HCT116 (cell line): Measurements from ENCODE around the gene CD74. TPM values are rescaled to one million over a fixed set of nuclear protein-coding genes. Genes with fewer than 3 reads are reported as not detected.

Source experiments
- ATAC-seq: fragments of 200-7000 bp; cut with Tn5 transposase; 2 replicates; pipeline ENCODE4 v1.9.1; 2020; ENCODE audit warnings: mild to moderate bottlenecking, moderate library complexity
- BruUV-seq: library from RNA; stranded (reverse); fragments of 400-500 nt; replicated peaks from 2 replicates; lab custom pipeline; 2021; lab: Mats Ljungman, UMichigan
- CTCF ChIA-PET: fragments of 300-600 bp; sonication (Branson Sonifier 250); formaldehyde crosslinking; loops from one replicate; lab custom pipeline; 2021; ENCODE audit warnings: antibody characterized with exemption; lab: Charles Lee
- POLR2A ChIA-PET: fragments of 300-600, 350-600 bp; sonication (Branson Sonifier 250); formaldehyde crosslinking; loops from one replicate; lab custom pipeline; 2021; ENCODE audit warnings: antibody characterized with exemption; lab: Charles Lee
- RAD21 ChIA-PET, 2 experiments: fragments of 300-600 bp; sonication (Branson Sonifier 250); formaldehyde crosslinking; loops; one replicate each; lab custom pipeline; 2023; ENCODE audit warnings: low total read pairs in 2 of 2; ENCODE audit not compliant: uncharacterized antibody in 2 of 2, unreplicated experiment in 2 of 2, low non-redundant PET in 1 of 2; lab: Charles Lee
- DNase-seq: peaks from one replicate; pipeline ENCODE4 v3.0.0-alpha.2; 2010; ENCODE audit warnings: low read depth, low spot score
- H2AFZ ChIP-seq: fragments of 200-600 bp; shearing (Covaris generic), sonication (generic); 2 replicates; pipeline ENCODE4 v1.6.1; 2017; ENCODE audit warnings: low read depth, mixed run types, mixed read lengths, antibody characterized with exemption, low read length; ENCODE audit not compliant: poor library complexity, severe bottlenecking
- H3K27ac ChIP-seq: 2 replicates; pipeline ENCODE4 v1.5.1; 2012; ENCODE audit warnings: low read depth, low read length
- H3K27me3 ChIP-seq: fragments of 200-600 bp; sonication (generic); 2 replicates; pipeline ENCODE4 v1.6.1; 2016; ENCODE audit warnings: mixed run types, low read length, mixed read lengths; ENCODE audit not compliant: insufficient read depth
- H3K36me3 ChIP-seq, 2 experiments: fragments of 200-500 bp in 1 of 2; fragments of 200-600 bp in 1 of 2; sonication (Bioruptor generic) in 1 of 2; sonication (generic) in 1 of 2; 2 replicates each; pipeline versions ENCODE4 v1.5.1 to v1.6.1; 2014 to 2016; ENCODE audit warnings: low read length in 2 of 2, inconsistent platforms in 1 of 2, mixed read lengths in 1 of 2, mixed run types in 1 of 2; ENCODE audit not compliant: insufficient read depth in 2 of 2, control insufficient read depth in 1 of 2
- H3K4me1 ChIP-seq, 2 experiments: fragments of 200-600 bp in 1 of 2; sonication (generic) in 1 of 2; 2 replicates each; pipeline versions ENCODE4 v1.5.1 to v1.6.1; 2012 to 2017; ENCODE audit warnings: low read length in 2 of 2, inconsistent platforms in 1 of 2, mild to moderate bottlenecking in 1 of 2, mixed read lengths in 1 of 2, mixed run types in 1 of 2, moderate library complexity in 1 of 2; ENCODE audit not compliant: insufficient read depth in 2 of 2, control insufficient read depth in 1 of 2
- H3K4me2 ChIP-seq: fragments of 200-600 bp; sonication (generic); 2 replicates; pipeline ENCODE4 v1.6.1; 2017; ENCODE audit warnings: mixed run types, low read length, mixed read lengths
- H3K4me3 ChIP-seq, 2 experiments: fragments of 200-600 bp in 1 of 2; sonication (generic) in 1 of 2; replicated peaks in 1 of 2; 2 replicates each; pipeline ENCODE4 v1.5.1; 2011 to 2016; ENCODE audit warnings: low read length in 2 of 2, control low read depth in 1 of 2, low read depth in 1 of 2, mild to moderate bottlenecking in 1 of 2, mixed read lengths in 1 of 2, mixed run types in 1 of 2
- H3K79me2 ChIP-seq: fragments of 200-600 bp; sonication (generic); 2 replicates; pipeline ENCODE4 v1.6.1; 2017; ENCODE audit warnings: mild to moderate bottlenecking, mixed run types, low read length, moderate library complexity, mixed read lengths; ENCODE audit not compliant: insufficient read depth
- H3K9ac ChIP-seq: fragments of 200-600 bp; sonication (generic); 2 replicates; pipeline ENCODE4 v1.6.1; 2016; ENCODE audit warnings: low read length, mixed read lengths
- H3K9me2 ChIP-seq: fragments of 200-600 bp; sonication (generic), shearing (Covaris generic); 2 replicates; pipeline ENCODE4 v1.6.1; 2017; ENCODE audit warnings: mixed run types, mild to moderate bottlenecking, moderate library complexity; ENCODE audit not compliant: insufficient read depth
- H3K9me3 ChIP-seq, 2 experiments: fragments of 200-500 bp in 1 of 2; fragments of 200-600 bp in 1 of 2; sonication (Bioruptor generic) in 1 of 2; sonication (generic) in 1 of 2; 2 replicates each; pipeline ENCODE4 v1.6.1; 2014 to 2017; ENCODE audit warnings: low read length in 2 of 2, mixed read lengths in 2 of 2, inconsistent platforms in 1 of 2, low read depth in 1 of 2, mild to moderate bottlenecking in 1 of 2, mixed run types in 1 of 2, moderate library complexity in 1 of 2; ENCODE audit not compliant: control insufficient read depth in 1 of 2, insufficient read depth in 1 of 2
- H4K20me1 ChIP-seq: fragments of 200-600 bp; sonication (generic), shearing (Covaris generic); 2 replicates; pipeline ENCODE4 v1.6.1; 2017; ENCODE audit warnings: mixed run types, mild to moderate bottlenecking, moderate library complexity; ENCODE audit not compliant: insufficient read depth
- ATF3 ChIP-seq: IDR thresholded peaks from 2 replicates; pipeline ENCODE4 v1.6.1; 2012
- CBX3 ChIP-seq: IDR thresholded peaks from 2 replicates; pipeline ENCODE4 v1.6.1; 2012; ENCODE audit warnings: low read depth
- CEBPB ChIP-seq: IDR thresholded peaks from 2 replicates; pipeline ENCODE4 v1.6.1; 2012; ENCODE audit warnings: low read depth
- CTCF ChIP-seq, 3 experiments: fragments of 200-600 bp in 1 of 3; sonication (generic) in 1 of 3; IDR thresholded peaks in 2 of 3; conservative IDR thresholded peaks in 1 of 3; 2 replicates each; pipeline ENCODE4 v1.5.1; 2012 to 2017; ENCODE audit warnings: low read depth in 2 of 3, low read length in 2 of 3, antibody characterized with exemption in 1 of 3, borderline replicate concordance in 1 of 3, control low read depth in 1 of 3, mild to moderate bottlenecking in 1 of 3, mixed read lengths in 1 of 3, mixed run types in 1 of 3, moderate library complexity in 1 of 3; ENCODE audit not compliant: insufficient read depth in 1 of 3
- ELF1 ChIP-seq: IDR thresholded peaks from 2 replicates; pipeline ENCODE4 v1.6.1; 2012; ENCODE audit warnings: low read depth, borderline replicate concordance
- EZH2 ChIP-seq: fragments of 200-600 bp; sonication (generic); IDR thresholded peaks from 2 replicates; pipeline ENCODE4 v1.6.1; 2017; ENCODE audit warnings: antibody characterized with exemption, mixed run types
- EZH2phosphoT487 ChIP-seq: fragments of 200-600 bp; IDR thresholded peaks from 2 replicates; pipeline ENCODE4 v1.6.1; 2018; ENCODE audit warnings: antibody characterized with exemption, borderline replicate concordance
- FOSL1 ChIP-seq: IDR thresholded peaks from 2 replicates; pipeline ENCODE4 v1.6.1; 2012; ENCODE audit warnings: low read depth
- JUND ChIP-seq: IDR thresholded peaks from 2 replicates; pipeline ENCODE4 v1.6.1; 2012
- MAX ChIP-seq: IDR thresholded peaks from 2 replicates; pipeline ENCODE4 v1.6.1; 2012
- POLR2A ChIP-seq: IDR thresholded peaks from 2 replicates; pipeline ENCODE4 v1.7.0; 2011; ENCODE audit warnings: borderline replicate concordance; ENCODE audit not compliant: insufficient read depth, insufficient read length; ENCODE audit errors: extremely low read depth
- POLR2AphosphoS5 ChIP-seq: IDR thresholded peaks from 2 replicates; pipeline ENCODE4 v1.6.1; 2011; ENCODE audit warnings: mild to moderate bottlenecking, low read depth, low read length, moderate library complexity
- RAD21 ChIP-seq: IDR thresholded peaks from 2 replicates; pipeline ENCODE4 v1.6.1; 2012; ENCODE audit warnings: low read depth, mild to moderate bottlenecking
- SIN3A ChIP-seq: IDR thresholded peaks from 2 replicates; pipeline ENCODE4 v1.6.1; 2012; ENCODE audit warnings: low read depth
- SP1 ChIP-seq: IDR thresholded peaks from 2 replicates; pipeline ENCODE4 v1.6.1; 2012; ENCODE audit warnings: low read depth
- SRF ChIP-seq: IDR thresholded peaks from 2 replicates; pipeline ENCODE4 v1.6.1; 2012; ENCODE audit warnings: low read depth
- TCF7L2 ChIP-seq: IDR thresholded peaks from 2 replicates; pipeline ENCODE4 v1.7.0; 2011; ENCODE audit warnings: borderline replicate concordance, inconsistent platforms; ENCODE audit not compliant: insufficient read depth, insufficient read length; ENCODE audit errors: extremely low read depth
- ZBTB33 ChIP-seq: IDR thresholded peaks from 2 replicates; pipeline ENCODE4 v1.6.1; 2011; ENCODE audit warnings: mild to moderate bottlenecking, low read length, moderate library complexity; ENCODE audit not compliant: insufficient replicate concordance; ENCODE audit errors: extremely low read depth
- ZFX ChIP-seq: fragments of 450-650 bp; IDR thresholded peaks from 2 replicates; pipeline ENCODE4 v1.6.1; 2017
- ZNF274 ChIP-seq: fragments of 200-500 bp; sonication (Bioruptor generic); IDR thresholded peaks from 2 replicates; pipeline ENCODE4 v1.6.1; 2014; ENCODE audit warnings: mild to moderate bottlenecking, low read depth, low read length, inconsistent platforms
- intact Hi-C: fragments of 100-400 bp; cut with micrococcal nuclease; formaldehyde crosslinking; loops from 2 replicates; pipeline ENCODE4 v1.10.0; 2022
- total RNA-seq: library from RNA; stranded (reverse); gene quantifications from one replicate; pipeline ENCODE4 v1.2.1, GENCODE V29; 2021; ENCODE audit not compliant: unreplicated experiment

The CD74 gene
- total RNA-seq, 1 experiment from 2014 or later = 8.9 TPM

GRCh38 chr5:150408231-150408943 is 4.3 kb downstream of the CD74 start:
- no peak for TF ChIP-seq CBX3
- no peak for TF ChIP-seq ZNF274
- no peak for TF ChIP-seq POLR2AphosphoS5
- TF ChIP-seq ZBTB33 = no peak
- TF ChIP-seq RAD21 = no peak
- no peak for TF ChIP-seq SIN3A
- no peak for TF ChIP-seq EZH2phosphoT487
- TF ChIP-seq MAX = no peak
- TF ChIP-seq TCF7L2 = no peak
- TF ChIP-seq POLR2A = no peak
- no peak for TF ChIP-seq ATF3
- TF ChIP-seq ZFX = no peak
- TF ChIP-seq CEBPB = no peak
- no peak for TF ChIP-seq JUND
- no peak for TF ChIP-seq SP1
- no peak for TF ChIP-seq CTCF (IDR thresholded peaks at IDR 0.05 in 2 of 3, conservative IDR thresholded peaks at IDR 0.05 in 1 of 3; ENCODE audit: borderline replicate concordance in 1 of 3, insufficient read depth in 1 of 3, low read depth in 2 of 3, low read length in 2 of 3)
- TF ChIP-seq FOSL1 = no peak
- TF ChIP-seq EZH2 = no peak
- TF ChIP-seq SRF = no peak
- TF ChIP-seq ELF1 = no peak
- ChIA-PET POLR2A (no interaction called here), RAD21 (no interaction called here), CTCF (no interaction called here)
- Histone ChIP-seq H3K9ac (no peak overlapping the region), H3K4me1 (peaks cover 10 to 31% of the 10 kb centered on the region in 2 experiments; a peak in 3 of 4 replicates), H3K9me3 (no peaks in the 10 kb centered on the region), H3K9me2 (no peaks in the 10 kb centered on the region), H3K4me2 (no peak overlapping the region), H3K27ac (no peak overlapping the region), H3K36me3 (peaks cover 0 to under 1% of the 10 kb centered on the region in 2 experiments; a peak in 1 of 4 replicates), H3K4me3 (no peak overlapping the region), H2AFZ (no peak overlapping the region), H3K79me2 (no peaks in the 10 kb centered on the region), H4K20me1 (no peaks in the 10 kb centered on the region), H3K27me3 (no peaks in the 10 kb centered on the region)
- intact Hi-C loops = no loop called here
- BruUV-seq = no TSS peak
- no peak for DNase-seq
- no peak for ATAC-seq
